ENCODE measurements around the gene ST8SIA4. TPM values are rescaled to one million over a fixed set of nuclear protein-coding genes. Genes with fewer than 3 reads are reported as not detected.

ST8SIA4 gene
- total RNA-seq, 1 experiment from 2014 or later: 0.41 TPM

DNA sequence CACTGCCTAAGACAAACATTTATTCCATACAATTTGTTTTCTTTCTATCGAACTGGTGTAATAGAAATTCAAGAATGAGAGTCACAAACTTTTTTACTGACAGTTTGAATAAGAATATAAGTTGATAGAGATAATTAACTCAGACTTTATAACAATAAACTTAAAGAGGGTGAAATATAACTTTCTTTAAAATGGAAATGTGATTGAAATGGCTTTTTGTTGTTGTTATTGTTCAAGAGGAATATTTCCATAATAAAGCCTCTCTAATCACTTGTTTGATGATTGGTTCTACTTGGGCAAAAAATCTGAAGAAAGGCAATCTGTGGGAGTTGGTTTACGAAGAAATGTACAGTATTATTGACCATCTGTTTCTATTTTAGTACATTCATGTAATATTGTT is 79.3 kb downstream of the ST8SIA4 start:
- ChIA-PET POLR2A (no interaction called here), CTCF (no interaction called here)
- intact Hi-C loops (cut with micrococcal nuclease; ENCODE audit: unreplicated experiment): no loop called here
- ATAC-seq (no peak), DNase-seq (ENCODE audit: low read depth, low spot score) (no peak)
- Histone ChIP-seq H3K27me3 (ENCODE audit: control insufficient read depth, insufficient read depth, low read length) (no peaks in the 10 kb centered on the region), H3K4me3 (ENCODE audit: low read depth in 2 of 2, low read length in 2 of 2) (no peak overlapping the region), H3K36me3 (ENCODE audit: control insufficient read depth, insufficient read depth, low read length) (no peaks in the 10 kb centered on the region), H3K4me1 (ENCODE audit: control insufficient read depth, insufficient read depth, low read length) (no peaks in the 10 kb centered on the region), H3K27ac (ENCODE audit: low read length) (no peak overlapping the region), H3K9me3 (ENCODE audit: control insufficient read depth, insufficient read depth, low read depth, low read length) (no peaks in the 10 kb centered on the region)
- in situ Hi-C loops (cut with HindIII; ENCODE audit: low pct_unique_long_range_greater_than_20kb, low sequenced_read_pairs): no loop called here
- no TSS peak for BruUV-seq (replicated peaks)
- TF ChIP-seq, protein P1, sequence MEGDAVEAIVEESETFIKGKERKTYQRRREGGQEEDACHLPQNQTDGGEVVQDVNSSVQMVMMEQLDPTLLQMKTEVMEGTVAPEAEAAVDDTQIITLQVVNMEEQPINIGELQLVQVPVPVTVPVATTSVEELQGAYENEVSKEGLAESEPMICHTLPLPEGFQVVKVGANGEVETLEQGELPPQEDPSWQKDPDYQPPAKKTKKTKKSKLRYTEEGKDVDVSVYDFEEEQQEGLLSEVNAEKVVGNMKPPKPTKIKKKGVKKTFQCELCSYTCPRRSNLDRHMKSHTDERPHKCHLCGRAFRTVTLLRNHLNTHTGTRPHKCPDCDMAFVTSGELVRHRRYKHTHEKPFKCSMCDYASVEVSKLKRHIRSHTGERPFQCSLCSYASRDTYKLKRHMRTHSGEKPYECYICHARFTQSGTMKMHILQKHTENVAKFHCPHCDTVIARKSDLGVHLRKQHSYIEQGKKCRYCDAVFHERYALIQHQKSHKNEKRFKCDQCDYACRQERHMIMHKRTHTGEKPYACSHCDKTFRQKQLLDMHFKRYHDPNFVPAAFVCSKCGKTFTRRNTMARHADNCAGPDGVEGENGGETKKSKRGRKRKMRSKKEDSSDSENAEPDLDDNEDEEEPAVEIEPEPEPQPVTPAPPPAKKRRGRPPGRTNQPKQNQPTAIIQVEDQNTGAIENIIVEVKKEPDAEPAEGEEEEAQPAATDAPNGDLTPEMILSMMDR (IDR thresholded peaks at IDR 0.05): no peak
- no peak for TF ChIP-seq POLR2AphosphoS5 (IDR thresholded peaks at IDR 0.05; ENCODE audit: low read depth, low read length)
- TF ChIP-seq, protein P2, sequence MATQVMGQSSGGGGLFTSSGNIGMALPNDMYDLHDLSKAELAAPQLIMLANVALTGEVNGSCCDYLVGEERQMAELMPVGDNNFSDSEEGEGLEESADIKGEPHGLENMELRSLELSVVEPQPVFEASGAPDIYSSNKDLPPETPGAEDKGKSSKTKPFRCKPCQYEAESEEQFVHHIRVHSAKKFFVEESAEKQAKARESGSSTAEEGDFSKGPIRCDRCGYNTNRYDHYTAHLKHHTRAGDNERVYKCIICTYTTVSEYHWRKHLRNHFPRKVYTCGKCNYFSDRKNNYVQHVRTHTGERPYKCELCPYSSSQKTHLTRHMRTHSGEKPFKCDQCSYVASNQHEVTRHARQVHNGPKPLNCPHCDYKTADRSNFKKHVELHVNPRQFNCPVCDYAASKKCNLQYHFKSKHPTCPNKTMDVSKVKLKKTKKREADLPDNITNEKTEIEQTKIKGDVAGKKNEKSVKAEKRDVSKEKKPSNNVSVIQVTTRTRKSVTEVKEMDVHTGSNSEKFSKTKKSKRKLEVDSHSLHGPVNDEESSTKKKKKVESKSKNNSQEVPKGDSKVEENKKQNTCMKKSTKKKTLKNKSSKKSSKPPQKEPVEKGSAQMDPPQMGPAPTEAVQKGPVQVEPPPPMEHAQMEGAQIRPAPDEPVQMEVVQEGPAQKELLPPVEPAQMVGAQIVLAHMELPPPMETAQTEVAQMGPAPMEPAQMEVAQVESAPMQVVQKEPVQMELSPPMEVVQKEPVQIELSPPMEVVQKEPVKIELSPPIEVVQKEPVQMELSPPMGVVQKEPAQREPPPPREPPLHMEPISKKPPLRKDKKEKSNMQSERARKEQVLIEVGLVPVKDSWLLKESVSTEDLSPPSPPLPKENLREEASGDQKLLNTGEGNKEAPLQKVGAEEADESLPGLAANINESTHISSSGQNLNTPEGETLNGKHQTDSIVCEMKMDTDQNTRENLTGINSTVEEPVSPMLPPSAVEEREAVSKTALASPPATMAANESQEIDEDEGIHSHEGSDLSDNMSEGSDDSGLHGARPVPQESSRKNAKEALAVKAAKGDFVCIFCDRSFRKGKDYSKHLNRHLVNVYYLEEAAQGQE (IDR thresholded peaks at IDR 0.05; ENCODE audit: insufficient read depth in 1 of 2, low read depth in 2 of 2, low read length in 1 of 2): no peak

DNA sequence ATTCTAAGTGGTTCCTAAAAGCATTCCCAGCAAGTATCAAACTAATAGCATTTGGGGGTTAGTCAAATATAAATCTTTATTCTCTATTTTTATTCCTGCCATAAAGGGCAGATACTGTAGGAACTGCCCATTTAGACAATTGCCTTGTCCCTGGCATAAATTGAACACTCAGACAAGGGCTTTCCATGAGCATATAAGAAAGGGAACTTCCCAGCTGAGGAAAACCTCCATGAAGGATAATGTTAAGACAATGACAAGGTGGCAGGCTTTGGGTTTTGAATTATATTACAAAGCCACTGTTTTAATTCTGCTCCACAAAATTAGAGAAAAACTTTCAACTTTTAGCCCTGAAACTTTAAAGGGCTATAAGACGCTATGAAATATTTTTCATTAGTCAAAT is 81.3 kb downstream of the ST8SIA4 start:
- intact Hi-C loops (cut with micrococcal nuclease; ENCODE audit: unreplicated experiment): no loop called here

More for the DNA sequence above, 81.3 kb downstream of the ST8SIA4 start:
- no peaks in the 10 kb centered on the region for H3K4me1 ChIP-seq (ENCODE audit: control insufficient read depth, insufficient read depth, low read length)
- DNase-seq (ENCODE audit: low read depth, low spot score): no peak
- no peak for TF ChIP-seq TCF7L2 (IDR thresholded peaks at IDR 0.05; ENCODE audit: low read depth, low read length)
- TF ChIP-seq POLR2AphosphoS5 (IDR thresholded peaks at IDR 0.05; ENCODE audit: low read depth, low read length): no peak
- TF ChIP-seq, protein P2 (IDR thresholded peaks at IDR 0.05; ENCODE audit: insufficient read depth in 1 of 2, low read depth in 2 of 2, low read length in 1 of 2): no peak
- TF ChIP-seq, protein P1 (IDR thresholded peaks at IDR 0.05): no peak
- no peak for TF ChIP-seq SIN3A (IDR thresholded peaks at IDR 0.05; ENCODE audit: borderline replicate concordance, insufficient read depth, low read depth, low read length)
- no peak overlapping the region for H3K4me3 ChIP-seq (ENCODE audit: low read depth in 2 of 2, low read length in 2 of 2)
- ATAC-seq: no peak
- no peaks in the 10 kb centered on the region for H3K9me3 ChIP-seq (ENCODE audit: control insufficient read depth, insufficient read depth, low read depth, low read length)
- no TSS peak for BruUV-seq (replicated peaks)
- in situ Hi-C loops (cut with HindIII; ENCODE audit: low pct_unique_long_range_greater_than_20kb, low sequenced_read_pairs): no loop called here
- no peak overlapping the region for H3K27ac ChIP-seq (ENCODE audit: low read length)
- no peaks in the 10 kb centered on the region for H3K36me3 ChIP-seq (ENCODE audit: control insufficient read depth, insufficient read depth, low read length)
- CTCF ChIA-PET: no interaction called here
- POLR2A ChIA-PET: no interaction called here
- no peaks in the 10 kb centered on the region for H3K27me3 ChIP-seq (ENCODE audit: control insufficient read depth, insufficient read depth, low read length)

Measured in Panc1 (cell line).